ENCODE measurements around the gene GPX8.

GPX8 gene

DNA sequence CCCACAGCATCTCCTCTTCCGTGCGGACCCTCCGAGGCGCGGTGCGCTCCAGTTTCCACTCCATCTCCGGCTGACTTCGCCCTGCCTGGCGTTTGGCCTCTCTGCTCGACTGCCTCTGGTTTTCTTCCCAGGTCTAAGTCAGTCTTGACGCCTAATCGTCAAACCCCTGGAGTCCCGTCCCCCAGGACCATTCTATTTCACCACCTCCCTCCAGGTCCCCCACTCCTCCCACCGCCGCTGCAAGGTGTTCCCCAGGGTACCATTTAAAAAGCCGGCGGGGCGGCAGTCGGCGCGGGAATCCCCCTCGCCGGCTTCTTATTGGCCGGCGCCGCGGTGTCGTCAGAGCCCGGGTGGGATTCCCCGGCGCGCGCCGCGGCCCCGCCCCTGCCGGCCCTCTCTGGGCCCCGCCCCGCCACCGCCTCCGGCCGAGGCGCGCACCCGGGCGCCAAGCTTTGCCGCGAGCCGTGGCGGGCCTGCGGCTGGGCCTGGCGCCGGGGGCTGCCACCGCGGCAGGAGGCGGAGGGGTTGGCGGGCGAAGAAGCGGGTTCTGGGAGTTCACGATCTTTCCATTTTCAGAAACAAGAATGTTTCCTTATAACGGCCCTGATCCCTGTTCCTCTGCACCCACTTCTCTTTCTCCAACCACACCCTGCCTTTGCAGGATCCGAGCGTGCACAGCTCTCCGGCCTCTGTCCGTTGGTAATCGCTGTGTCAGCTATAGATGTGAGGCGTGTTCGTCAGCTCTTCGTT, 13.1 kb downstream of the GPX8 start, which contains the start of gene CDC20B:
Gene CDC20B (minus strand): TSS at position 241 of the 750 bp plus-strand sequence. CDS start 177 bp downstream, at position 64.
- peak; percentile 76 for DNase-seq

DNA sequence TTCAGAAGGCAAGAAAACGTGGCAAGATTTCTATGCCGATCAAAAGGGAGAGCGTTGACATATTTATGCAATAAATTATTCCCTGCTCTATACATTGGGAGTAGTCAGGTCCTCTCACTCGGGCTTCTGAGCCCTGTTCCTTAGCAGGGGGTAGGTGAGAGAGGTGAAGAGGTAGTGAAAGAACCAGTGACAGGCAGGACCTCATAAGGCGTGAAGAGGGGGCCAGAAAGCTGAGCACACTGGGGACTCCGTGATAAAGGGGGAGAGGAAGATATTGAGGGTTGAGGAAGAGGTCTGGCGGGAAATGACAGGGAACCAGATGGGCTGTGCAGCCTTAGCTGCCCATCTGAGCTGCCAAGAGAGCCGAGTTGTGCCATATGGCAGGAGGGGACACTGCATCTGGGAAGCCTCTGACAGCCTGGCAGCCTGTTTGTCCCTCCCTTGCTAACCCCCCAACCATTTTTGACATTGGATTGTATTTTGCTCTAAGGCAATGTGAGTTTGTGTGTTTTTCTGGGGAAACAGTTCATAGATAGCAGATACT, 13.8 kb downstream of the GPX8 start:
- no peak for DNase-seq

- no peak for DNase-seq
Observed at GRCh38 chr5:55175781-55176175, 15.8 kb downstream of the GPX8 start.

- DNase-seq, result no peak
Observed at GRCh38 chr5:55176176-55176818, 16.3 kb downstream of the GPX8 start.

DNA sequence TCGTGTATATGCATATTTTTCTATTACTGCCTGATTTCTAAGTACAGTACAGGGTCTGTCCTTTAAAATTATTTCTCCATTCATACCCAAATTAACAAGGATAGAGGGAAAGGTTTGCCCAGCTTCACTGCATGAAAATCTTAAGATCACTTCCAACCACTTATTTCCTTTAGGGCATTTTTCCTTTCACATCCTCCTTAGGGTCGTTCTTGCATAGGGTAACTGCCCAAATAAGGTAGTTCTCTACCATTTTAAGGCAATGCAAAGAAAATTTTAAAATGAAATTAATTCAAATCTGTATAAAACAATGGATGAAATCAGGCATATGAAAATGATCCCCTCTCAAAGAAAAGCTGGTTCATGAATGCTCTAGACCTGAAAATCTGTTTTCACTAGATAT, 17.1 kb downstream of the GPX8 start:
- DNase-seq, result no peak

- DNase-seq, result no peak
Observed at GRCh38 chr5:55180016-55180415, 20.0 kb downstream of the GPX8 start.

DNA sequence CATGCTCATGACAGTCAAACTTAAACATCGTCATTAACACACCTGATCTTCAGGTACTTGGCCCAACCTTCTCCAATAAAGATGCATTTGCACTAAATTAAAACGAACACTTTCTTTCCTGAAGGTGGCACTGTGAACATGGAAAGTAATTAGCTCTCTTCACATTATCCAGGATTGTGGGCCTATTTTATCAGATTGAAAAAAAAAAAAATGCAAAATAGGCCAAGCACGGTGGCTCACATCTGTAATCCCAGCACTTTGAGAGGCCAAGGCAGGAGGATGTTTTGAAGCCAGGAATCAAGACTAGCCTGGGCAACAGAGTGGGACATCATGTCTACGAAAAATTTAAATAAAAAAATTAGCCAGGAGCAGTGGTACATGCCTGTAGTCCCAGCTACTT, 27.4 kb downstream of the GPX8 start:
- no peak for DNase-seq

- no peak for DNase-seq
Observed at GRCh38 chr5:55188656-55189540, 28.9 kb downstream of the GPX8 start.

DNA sequence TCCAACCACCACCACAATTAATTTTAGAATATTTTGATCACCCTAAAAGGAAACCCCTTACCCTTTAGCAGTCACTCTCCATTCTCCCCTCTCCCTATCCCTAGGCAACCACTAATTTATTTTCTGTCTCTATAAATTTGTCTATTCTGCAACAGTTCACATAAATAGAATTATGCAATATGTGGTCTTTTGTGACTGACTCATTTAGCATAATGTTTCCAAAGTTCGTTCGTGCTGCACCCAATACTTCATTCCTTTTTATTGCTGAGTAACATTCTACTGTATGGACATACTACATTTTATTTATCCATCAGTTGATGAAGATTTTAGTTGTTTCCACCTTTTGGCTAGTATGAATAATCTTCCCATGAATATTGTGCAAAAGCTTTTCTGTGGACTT, 31.2 kb downstream of the GPX8 start:
- DNase-seq, result no peak

- no peak for DNase-seq
Observed at GRCh38 chr5:55205001-55205400, 45.0 kb downstream of the GPX8 start.

GRCh38 chr5:55211184-55211874, 51.4 kb downstream of the GPX8 start:
- DNase-seq, result no peak
